Measurements from ENCODE around the gene ZNF777.

ZNF777 gene

GRCh38 chr7:149422162-149422913, 38.5 kb downstream of the ZNF777 start:
- H3K9me2 ChIP-seq (replicated peaks; ENCODE audit: control insufficient read depth, low read length): no peaks in the 10 kb centered on the region
- no peaks in the 10 kb centered on the region for H3K9me3 ChIP-seq (ENCODE audit: control insufficient read depth, insufficient read depth, low read length)
- H3K27me3 ChIP-seq (ENCODE audit: control insufficient read depth, low read length): peaks cover 9% of the 10 kb centered on the region
- TF ChIP-seq EZH2phosphoT487 (IDR thresholded peaks at IDR 0.05; ENCODE audit: borderline replicate concordance, low read length) (no peak), CTCF (IDR thresholded peaks at IDR 0.05; ENCODE audit: low read depth, low read length, poor library complexity, severe bottlenecking) (peak; percentile 56)
- H3K4me1 ChIP-seq (ENCODE audit: control insufficient read depth, low read length): peaks cover 13% of the 10 kb centered on the region
- H3K79me2 ChIP-seq (ENCODE audit: control insufficient read depth, low read length): no peaks in the 10 kb centered on the region
- no peak overlapping the region for H3K27ac ChIP-seq (ENCODE audit: low read depth, low read length)
- peak overlapping the region; percentile 79 for H3K4me2 ChIP-seq (ENCODE audit: low read length)
- peaks cover 9% of the 10 kb centered on the region for H3F3A ChIP-seq (ENCODE audit: control insufficient read depth, insufficient read depth)
- no peaks in the 10 kb centered on the region for H4K20me1 ChIP-seq (ENCODE audit: control insufficient read depth, insufficient read depth, low read depth, low read length)
- H3K4me3 ChIP-seq (ENCODE audit: low read length): peak overlapping the region; percentile 72
- no peaks in the 10 kb centered on the region for H3K36me3 ChIP-seq (ENCODE audit: control insufficient read depth, low read length)

GRCh38 chr7:149420006-149420405, 40.9 kb downstream of the ZNF777 start:
- H3F3A ChIP-seq (ENCODE audit: control insufficient read depth, insufficient read depth): peaks cover 9% of the 10 kb centered on the region
- no peak overlapping the region for H3K4me2 ChIP-seq (ENCODE audit: low read length)
- no peaks in the 10 kb centered on the region for H4K20me1 ChIP-seq (ENCODE audit: control insufficient read depth, insufficient read depth, low read depth, low read length)
- TF ChIP-seq EZH2phosphoT487 (IDR thresholded peaks at IDR 0.05; ENCODE audit: borderline replicate concordance, low read length) (no peak), CTCF (IDR thresholded peaks at IDR 0.05; ENCODE audit: low read depth, low read length, poor library complexity, severe bottlenecking) (no peak)
- H3K36me3 ChIP-seq (ENCODE audit: control insufficient read depth, low read length): no peaks in the 10 kb centered on the region
- H3K9me2 ChIP-seq (replicated peaks; ENCODE audit: control insufficient read depth, low read length): no peaks in the 10 kb centered on the region
- H3K4me1 ChIP-seq (ENCODE audit: control insufficient read depth, low read length): peaks cover 13% of the 10 kb centered on the region
- H3K27ac ChIP-seq (ENCODE audit: low read depth, low read length): no peak overlapping the region
- H3K79me2 ChIP-seq (ENCODE audit: control insufficient read depth, low read length): no peaks in the 10 kb centered on the region
- H3K4me3 ChIP-seq (ENCODE audit: low read length): no peak overlapping the region
- peaks cover 9% of the 10 kb centered on the region for H3K27me3 ChIP-seq (ENCODE audit: control insufficient read depth, low read length)
- no peaks in the 10 kb centered on the region for H3K9me3 ChIP-seq (ENCODE audit: control insufficient read depth, insufficient read depth, low read length)

GRCh38 chr7:149415391-149416071, 45.3 kb downstream of the ZNF777 start:
- Histone ChIP-seq H3K4me1 (ENCODE audit: control insufficient read depth, low read length) (no peaks in the 10 kb centered on the region), H4K20me1 (ENCODE audit: control insufficient read depth, insufficient read depth, low read depth, low read length) (no peaks in the 10 kb centered on the region), H3F3A (ENCODE audit: control insufficient read depth, insufficient read depth) (no peaks in the 10 kb centered on the region), H3K36me3 (ENCODE audit: control insufficient read depth, low read length) (no peaks in the 10 kb centered on the region), H3K79me2 (ENCODE audit: control insufficient read depth, low read length) (no peaks in the 10 kb centered on the region), H3K9me3 (ENCODE audit: control insufficient read depth, insufficient read depth, low read length) (no peaks in the 10 kb centered on the region), H3K9me2 (replicated peaks; ENCODE audit: control insufficient read depth, low read length) (no peaks in the 10 kb centered on the region), H3K27me3 (ENCODE audit: control insufficient read depth, low read length) (no peaks in the 10 kb centered on the region), H3K4me3 (ENCODE audit: low read length) (no peak overlapping the region), H3K27ac (ENCODE audit: low read depth, low read length) (no peak overlapping the region), H3K4me2 (ENCODE audit: low read length) (no peak overlapping the region)
- TF ChIP-seq EZH2phosphoT487 (IDR thresholded peaks at IDR 0.05; ENCODE audit: borderline replicate concordance, low read length) (no peak), CTCF (IDR thresholded peaks at IDR 0.05; ENCODE audit: low read depth, low read length, poor library complexity, severe bottlenecking) (no peak)

Measured in DOHH2 (cell line).